ENCODE results near the gene ACTR5. TPM values are rescaled to one million over a fixed set of nuclear protein-coding genes. Genes with fewer than 3 reads are reported as not detected.
"Not testable (repeated sequence)": the region's sequence is repeated elsewhere in the genome, so short reads cannot be mapped to it uniquely, and the experiment has no call there.

Gene ACTR5
- polyA plus RNA-seq, 4 donors: 8.9 to 10.5 (median 9.9) TPM

DNA sequence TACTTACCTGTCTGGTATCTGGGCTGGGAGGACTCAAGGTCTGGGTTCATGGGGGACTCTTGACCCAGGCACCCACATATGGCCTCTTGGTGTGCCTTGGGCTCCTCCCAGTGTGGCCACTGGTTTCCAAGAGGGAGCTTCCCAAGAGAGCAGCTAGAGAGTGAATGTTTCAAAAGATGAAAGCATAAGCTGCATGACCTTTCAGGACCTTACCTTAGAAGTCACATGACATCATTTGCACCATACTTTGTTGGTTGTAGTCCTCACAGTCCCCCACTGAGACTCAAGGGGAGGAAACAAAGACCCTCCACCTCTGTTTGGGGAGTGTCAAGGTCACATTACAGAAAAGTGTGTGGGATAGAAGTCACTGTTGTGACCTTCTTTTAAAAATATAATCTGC, 13.9 kb downstream of the ACTR5 start:
- DNase-seq (ENCODE audit: low read depth in 4 of 4, low spot score in 3 of 4): no peak

DNA sequence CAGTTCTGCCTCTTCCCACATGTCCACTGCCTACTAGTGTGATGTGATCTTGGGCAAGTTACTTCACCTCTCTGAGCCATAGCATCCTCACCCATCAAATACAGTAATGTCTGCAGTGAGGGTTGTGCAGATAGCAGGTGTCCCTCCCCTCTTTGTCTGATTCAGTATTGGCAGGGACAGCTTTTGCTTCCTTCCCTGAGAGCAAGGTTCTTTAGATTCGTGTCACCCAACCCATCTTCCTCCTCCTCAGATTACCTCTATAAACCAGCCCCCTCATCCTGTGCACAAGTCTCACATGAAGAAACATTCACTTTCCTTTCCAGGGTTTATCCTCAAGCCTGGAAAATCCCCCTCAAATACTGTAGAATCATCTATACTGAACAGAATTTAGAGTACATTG, 15.4 kb downstream of the ACTR5 start:
- DNase-seq (ENCODE audit: low read depth in 4 of 4, low spot score in 3 of 4): no peak

DNA sequence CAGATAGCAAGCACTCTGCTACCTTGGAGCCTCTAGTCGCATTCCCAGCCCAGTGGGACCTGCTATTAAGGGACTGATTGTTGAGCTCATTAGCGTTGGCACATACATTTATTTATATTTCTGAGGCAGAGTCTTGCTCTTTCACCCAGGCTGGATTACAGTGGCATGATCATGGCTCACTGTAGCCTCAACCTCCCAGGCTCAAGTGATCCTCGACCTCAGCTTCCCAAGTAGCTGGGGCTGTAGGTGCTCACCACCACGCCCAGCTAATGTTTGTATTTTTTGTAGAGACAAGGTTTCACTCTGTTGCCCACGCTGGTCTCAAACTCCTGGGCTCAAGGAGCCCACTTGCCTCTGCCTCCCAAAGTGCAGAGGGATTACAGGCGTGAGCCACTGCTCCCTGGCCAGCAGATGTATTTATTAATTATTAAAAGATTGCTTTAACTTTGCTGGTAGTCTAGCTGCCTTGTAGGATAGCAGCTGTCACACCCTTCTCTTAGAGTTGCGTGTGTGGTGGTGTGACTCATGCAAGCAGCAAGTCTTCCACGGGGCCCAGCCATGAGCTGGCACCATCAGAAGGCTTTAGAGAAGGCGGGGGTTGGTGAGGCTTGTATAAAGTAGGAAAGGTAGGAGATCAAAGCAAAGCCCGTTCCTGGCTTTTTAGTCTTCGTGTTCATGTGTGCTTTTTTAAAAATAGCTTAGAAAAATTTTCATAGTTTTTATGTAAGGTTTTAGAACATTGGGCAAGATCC, 16.5 kb downstream of the ACTR5 start:
- DNase-seq (ENCODE audit: low read depth in 4 of 4, low spot score in 3 of 4): no peak

DNA sequence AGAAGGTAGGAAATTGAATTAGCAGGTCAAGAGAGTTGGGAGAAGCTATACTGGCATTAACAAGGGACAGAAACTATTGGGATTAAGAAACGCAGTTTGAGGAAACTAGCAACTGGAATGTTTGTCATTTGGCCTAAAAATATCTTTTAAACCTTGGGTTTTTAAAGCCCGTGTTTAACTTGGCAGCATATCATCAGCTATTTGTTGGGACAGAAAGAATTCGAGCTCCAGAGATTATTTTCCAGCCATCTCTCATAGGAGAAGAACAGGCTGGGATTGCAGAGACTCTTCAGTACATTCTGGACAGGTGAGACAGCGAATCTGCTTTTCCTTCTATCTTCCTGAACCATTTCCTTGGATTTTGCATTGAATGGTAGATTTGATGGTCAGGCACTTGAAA, 17.8 kb downstream of the ACTR5 start:
- no peak for DNase-seq (ENCODE audit: low read depth in 4 of 4, low spot score in 3 of 4)

DNA sequence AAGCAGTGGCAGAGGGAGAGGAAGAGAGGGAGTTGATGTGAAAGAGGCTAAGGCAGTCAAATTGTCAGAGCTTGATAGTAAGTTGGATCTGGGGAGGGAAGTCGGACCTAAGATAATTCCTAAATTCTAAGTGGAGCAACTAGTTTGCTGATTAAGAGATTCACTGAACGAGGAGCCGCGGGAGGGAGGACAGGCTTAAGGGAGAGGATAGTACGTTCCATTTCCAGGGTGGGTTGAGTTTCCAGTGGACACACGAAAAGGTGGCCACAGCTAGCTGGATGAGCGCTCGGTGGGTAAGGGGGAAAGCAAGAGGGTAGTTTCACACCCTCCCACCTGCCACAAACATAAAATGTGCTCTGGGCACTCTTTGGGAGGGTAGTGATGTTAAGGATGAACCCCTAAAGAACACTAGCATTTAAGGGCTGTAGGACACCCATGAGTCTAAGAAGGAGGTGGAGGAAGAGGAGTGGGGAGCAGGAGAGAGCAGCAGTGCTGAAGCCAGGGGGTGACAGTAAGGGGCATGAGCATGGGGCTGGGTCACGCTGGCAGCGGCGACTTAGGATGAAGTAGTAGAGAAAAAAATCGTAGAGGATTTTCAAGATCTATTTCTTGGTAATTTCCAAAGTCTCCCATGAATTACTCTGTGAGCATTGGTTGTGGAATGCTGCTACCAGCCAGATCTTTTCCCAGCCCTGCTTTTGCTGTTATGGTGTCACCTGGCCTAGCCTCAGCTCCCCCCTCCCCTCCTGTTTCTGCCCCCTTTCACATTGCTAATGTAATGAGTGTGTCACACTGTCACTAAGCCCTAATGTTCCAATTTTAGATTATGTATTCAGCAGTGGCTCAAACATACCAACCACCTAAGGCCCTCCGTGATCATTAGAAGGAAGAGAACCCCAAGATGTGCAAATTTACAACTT, 21.4 kb downstream of the ACTR5 start:
- DNase-seq (ENCODE audit: low read depth in 4 of 4, low spot score in 3 of 4): no peak

DNA sequence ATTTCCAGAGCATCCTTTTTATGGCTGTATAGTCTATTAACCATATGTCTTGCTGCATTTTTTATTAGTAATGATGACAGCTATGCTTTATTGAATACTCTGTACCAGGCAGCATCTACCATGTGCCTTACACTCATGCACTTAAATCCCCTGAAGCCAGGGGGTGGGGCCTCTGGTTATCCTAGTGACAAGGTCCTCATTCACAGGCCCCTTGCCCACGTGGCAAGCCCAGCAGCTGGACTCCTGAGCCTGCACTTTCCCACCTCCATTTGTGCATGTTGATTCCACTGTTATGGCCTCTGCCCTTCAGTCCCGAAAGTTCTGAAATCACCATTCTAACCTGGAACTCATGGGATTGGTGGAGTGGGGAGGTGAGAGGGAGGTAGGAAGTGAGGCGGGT, 22.3 kb downstream of the ACTR5 start:
- DNase-seq (ENCODE audit: low read depth in 4 of 4, low spot score in 3 of 4): no peak

DNA sequence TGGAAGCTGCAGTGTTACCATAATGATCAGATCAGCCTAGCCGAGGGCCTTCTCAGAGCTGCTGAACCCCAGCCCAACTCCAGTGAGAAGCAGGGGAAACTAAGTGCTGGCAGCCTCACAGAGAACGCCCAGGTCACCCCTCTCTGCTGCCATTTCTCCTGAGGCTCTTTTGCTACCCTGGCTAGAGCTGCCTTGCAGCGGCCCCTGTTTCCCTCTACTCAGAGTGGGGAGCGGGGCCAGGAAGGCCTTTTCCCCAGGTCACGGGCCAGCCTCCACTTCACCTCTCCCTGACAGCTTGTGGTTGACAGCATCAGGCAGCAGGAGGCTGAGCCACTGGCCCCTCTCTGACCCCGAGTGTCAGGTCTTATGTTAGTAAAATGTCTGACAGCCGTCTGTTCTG, 22.7 kb downstream of the ACTR5 start:
- DNase-seq (ENCODE audit: low read depth in 4 of 4, low spot score in 3 of 4): no peak

DNA sequence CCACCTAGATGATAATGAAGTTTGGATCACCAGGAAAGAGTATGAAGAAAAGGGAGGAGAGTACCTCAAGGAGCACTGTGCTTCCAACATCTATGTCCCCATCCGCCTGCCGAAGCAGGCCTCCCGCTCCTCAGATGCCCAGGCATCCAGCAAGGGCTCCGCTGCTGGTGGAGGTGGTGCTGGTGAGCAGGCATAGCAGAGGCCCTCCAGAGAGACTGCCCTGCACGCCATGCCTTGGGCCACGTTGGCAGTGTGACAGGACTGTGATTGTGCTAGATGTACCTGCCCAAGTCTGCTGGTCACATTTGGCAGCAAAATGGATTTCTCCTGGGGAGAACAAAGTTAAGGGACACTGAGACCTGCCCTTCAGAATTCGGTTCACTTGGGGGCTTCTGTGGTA, 23.4 kb downstream of the ACTR5 start:
- no peak for DNase-seq (ENCODE audit: low read depth in 4 of 4, low spot score in 3 of 4)

DNA sequence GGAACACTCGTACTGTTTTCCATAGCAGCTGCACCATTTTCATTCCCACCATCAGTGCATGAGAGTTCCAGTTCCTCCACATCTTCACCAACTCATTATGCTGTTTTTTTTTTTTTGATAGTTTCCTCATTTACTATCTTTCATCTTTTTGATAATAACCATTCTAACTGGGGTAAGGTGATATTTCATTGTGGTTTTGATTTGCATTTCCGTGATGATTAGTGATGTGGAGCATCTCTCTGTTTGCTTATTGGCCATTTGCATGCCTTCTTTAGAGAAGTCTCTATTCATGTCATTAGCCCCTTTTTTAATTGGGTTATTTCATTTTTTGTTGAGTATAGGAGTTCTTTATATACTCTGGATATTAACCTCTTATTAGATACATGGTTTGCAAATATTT, 25.9 kb downstream of the ACTR5 start:
- DNase-seq (ENCODE audit: low read depth in 4 of 4, low spot score in 3 of 4): no peak

DNA sequence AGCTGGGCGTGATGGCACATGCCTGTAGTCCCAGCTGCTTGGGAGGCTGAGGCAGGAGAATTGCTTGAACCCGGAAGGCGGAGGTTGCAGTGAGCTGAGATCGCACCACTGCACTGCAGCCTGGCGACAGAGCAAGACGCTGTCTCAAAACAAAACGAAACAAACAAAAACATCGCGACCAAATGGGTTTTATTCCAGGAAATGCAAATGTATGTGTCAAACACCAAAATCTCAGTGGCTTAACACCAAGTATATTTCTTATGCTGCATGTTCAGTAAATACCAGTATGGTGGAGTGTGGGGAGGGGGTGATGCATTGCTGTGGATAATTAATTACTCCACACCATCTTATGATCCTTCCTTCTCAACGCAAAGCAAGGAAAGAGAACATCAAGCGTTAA, 28.1 kb downstream of the ACTR5 start:
- no peak for DNase-seq (ENCODE audit: low read depth in 4 of 4, low spot score in 3 of 4)

DNA sequence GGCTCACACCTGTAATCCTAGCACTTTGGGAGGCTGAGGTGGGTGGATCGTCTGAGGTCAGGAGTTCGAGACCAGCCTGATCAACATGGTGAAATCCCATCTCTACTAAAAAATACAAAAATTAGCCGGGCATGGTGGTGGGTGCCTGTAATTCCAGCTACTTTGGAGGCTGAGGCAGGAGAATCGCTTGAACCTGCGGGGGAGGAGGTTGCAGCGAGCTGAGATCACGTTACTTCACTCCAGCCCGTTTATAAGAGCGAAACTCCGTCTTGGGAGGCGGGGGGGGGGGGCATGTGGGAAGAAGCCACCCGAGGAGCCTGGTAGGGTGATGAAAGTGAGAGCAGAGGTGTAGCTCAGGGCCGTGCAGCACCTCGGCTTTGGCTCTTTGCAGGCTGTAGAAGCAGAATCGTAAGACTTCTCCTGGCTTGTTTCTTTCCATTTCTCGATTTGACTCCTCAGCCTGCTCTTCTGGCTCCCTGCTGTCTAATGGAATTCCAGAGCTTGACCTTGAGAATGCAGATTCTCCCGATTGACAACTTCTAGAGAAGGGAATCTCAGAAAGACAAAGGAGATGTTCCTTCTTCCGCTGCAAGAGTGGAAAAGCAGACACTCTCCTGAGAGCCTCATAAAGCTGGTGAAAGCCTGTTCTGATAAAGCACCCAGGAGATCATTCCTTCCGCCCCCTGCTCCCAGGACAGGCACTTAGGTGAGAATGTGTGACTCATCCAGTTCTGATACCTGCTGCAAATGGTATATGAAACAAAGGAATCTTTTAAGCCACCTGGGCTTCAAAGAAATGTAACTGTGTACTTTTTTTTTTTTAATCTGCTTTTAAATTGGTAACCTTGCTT, 31.2 kb downstream of the ACTR5 start:
- no peak for DNase-seq (ENCODE audit: low read depth in 4 of 4, low spot score in 3 of 4)

DNA sequence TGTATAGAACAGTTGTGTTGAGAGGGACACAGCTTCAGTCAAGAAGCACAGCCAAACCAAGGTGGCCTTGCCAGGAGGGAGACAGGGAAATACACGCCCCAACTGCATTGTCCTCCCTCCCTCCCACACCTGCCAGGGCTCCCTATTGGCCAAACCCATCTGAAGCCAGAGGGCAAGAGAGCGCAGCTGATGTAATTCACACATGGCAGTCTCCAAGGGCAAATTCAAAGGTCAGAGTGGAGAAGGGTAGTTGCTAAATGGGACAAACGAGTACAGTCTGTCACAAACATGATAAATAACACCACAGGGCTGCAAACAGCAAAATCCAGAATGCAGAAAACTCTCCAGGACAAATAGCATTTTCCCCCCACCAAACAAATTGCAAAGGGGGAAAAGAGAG, 34.0 kb downstream of the ACTR5 start:
- no peak for DNase-seq (ENCODE audit: low read depth in 4 of 4, low spot score in 3 of 4)

DNA sequence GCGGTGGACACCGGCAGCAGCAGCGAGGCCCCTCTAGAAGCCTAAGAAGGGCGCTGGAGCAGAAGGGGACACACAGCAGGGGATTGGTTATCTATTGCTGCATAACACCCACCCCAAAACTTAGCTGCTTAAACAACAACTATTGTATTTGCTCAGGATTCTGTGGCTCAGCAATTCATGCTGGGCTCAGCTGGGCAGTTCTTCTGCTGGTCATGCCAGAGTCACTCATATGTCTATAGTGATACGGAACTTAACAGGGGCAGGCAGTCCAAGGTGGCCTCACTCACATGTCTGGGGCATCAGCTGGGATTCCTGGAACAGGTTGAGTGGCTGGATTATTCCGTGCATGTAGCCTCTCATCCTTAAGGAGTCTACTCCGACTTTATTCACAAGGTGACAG, 39.6 kb downstream of the ACTR5 start:
- no peak for DNase-seq (ENCODE audit: low read depth in 4 of 4, low spot score in 3 of 4)

DNA sequence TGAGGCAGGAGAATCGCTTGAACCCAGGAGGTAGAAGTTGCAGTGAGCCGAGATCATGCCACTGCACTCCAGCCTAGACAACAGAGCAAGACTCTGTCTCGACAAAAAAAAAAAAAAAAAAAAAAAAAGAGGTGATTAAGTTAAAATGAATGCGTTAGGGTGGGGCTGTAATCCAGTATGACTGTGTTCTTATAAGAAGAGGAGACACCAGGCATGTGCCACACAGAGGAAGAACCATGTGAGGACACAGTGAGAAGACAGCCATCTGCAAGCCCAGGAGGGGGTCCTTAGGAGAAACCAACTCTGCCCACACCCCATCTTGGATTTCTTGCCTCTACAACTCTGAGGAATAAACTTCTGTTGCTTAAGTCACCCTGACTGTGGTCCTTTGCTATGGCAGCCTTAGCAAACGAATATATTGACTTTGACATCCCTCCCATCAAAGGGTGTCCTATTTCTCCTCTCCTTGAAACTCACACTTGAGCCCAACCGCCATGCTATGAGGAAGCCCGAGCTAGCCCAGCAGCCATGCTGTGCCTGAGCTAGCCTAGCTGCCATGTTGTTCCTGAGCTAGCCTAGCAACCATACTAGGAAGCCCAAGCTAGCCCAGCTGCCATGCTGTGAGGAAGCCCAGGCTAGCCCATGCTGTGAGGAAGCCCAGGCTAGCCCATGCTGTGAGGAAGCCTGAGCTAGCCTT, 41.4 kb downstream of the ACTR5 start:
- no peak for DNase-seq (ENCODE audit: low read depth in 4 of 4, low spot score in 3 of 4)

DNA sequence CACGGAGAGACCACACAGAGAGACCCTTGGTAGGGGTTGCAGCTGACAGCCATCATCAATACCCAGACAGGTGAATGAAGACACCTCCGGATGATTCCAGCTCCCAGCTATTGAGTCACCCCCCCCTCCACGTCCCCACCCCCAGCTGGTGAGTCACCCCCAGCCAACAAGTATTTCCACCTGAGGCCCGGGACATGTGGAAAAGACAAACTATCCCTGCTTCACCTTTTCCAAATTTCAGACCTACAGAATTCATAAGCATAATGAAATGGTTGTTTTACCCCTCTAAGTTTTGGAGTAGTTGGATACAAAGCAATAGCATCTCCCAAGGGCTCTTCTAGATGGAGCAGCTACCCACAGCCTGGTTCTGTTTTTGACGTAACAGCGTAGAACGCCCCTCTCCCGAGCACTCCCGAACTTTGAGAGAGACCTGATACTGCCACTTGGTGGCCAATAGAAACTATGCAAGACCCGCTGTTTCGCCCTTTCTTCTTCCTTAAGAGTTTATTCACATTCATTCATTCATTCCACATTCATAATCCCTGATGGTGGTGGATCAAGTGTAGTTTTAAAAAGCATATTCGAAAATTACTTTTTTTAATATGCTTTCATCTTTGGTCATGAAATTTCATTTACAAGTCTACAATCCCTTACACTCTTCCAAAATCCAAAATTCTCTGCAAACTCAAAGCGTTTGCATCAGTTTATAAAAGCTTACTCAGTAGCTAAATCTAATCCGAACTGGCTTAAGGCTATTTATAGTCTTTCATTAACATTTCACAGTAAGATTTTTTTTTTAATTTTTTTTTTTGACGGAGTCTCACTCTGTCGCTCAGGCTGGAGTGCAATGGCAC, 42.2 kb downstream of the ACTR5 start:
- DNase-seq (ENCODE audit: low read depth in 4 of 4, low spot score in 3 of 4): no peak

DNA sequence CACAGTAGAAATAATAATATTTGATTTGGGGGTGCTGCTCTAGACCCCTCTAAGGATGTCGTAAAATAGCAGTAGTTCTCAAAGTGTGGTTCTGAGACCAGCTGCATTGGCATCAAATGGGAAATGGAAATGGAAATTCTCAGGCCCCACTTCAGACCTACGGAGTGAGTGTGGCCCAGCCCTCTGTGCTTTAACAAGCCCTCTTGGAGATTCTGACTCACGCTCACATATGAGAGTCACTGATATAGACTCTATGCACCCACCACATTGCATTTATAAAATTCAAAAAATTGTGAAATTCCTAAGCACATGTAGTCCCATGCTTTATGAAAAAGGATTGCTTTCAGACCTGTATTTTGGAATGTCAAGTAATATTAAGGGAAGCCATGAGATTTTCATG, 43.0 kb downstream of the ACTR5 start:
- no peak for DNase-seq (ENCODE audit: low read depth in 4 of 4, low spot score in 3 of 4)

DNA sequence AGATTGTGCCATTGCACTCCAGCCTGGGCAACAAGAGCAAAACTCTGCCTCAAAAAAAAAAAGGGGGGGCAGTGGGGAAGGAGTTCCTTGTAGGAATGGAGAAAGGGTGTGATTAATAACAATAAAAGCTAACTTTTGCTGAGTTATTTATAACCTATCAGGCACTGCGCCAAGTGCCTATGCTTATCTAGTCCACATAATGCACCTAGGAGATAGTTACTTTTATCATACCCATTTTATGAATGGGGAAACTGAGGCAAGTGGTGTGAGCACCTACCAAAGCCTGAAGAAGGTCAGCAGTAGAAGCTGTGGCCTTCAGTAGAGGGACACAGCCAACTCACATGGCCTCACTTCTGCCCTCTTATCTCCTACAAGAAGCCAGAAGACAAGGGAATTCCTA, 43.7 kb downstream of the ACTR5 start:
- no peak for DNase-seq (ENCODE audit: low read depth in 4 of 4, low spot score in 3 of 4)

DNA sequence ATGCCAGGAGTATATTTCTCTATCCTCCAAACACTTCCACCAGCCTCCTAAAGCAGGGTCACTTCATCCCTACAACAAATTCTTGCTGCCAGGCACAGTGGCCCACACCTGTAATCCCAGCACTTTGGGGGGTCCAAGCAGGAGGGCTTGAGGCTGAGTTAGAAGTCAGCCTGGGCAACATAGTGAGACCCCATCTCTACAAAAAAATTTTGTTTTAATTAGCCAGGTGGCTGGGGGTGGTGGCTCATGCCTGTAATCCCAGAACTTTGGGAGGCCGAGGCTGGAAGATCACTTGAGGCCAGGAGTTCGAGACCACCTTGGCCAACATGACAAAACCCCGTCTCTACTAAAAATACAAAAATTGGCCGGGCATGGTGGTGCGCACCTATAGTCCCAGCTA, 45.8 kb downstream of the ACTR5 start:
- not testable (repeated sequence) for DNase-seq (ENCODE audit: low read depth in 4 of 4, low spot score in 3 of 4)

DNA sequence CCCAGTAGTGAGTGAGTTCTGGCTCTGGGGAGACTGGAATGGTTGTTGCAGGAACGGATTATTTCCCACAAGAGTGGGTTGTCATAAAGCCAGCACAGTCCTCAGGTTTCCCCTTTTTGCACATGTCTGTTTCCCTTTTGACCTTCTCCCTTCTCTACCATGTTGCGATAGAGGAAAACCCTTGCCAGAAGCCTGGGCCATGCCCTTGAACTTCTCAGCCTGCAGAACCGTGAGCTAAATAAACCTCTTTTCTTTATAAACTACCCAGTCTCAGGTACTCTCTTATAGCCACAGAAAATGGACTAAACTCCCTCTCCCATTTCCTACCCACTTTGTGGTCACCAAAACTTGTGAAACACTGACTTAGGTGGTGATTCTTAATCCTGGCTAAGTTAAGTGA, 50.0 kb downstream of the ACTR5 start:
- DNase-seq (ENCODE audit: low read depth in 4 of 4, low spot score in 3 of 4): no peak

DNA sequence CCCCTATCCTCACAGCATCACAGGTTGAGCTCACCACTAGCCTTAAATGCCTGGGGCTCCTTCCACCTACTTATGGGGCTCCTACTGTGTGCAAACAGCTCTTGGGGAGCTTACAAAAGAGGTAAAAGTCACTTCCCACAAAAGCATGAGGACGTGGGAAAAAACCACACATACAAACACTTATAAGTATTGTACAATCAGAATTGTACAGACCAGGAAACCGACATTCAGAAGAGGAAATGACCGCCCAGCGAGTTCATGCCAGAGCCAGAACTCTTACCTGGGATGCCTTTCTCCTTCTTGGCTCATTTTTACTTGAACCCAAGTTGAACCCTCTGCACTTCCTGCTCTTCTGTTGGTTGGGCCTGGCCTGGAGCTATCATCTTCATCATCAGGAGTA, 50.9 kb downstream of the ACTR5 start:
- no peak for DNase-seq (ENCODE audit: low read depth in 4 of 4, low spot score in 3 of 4)
